Stomach smooth muscle (tissue), 2 donors: ENCODE measurements around the gene ARHGEF10L.
"Not testable (repeated sequence)": the region's sequence is repeated elsewhere in the genome, so short reads cannot be mapped to it uniquely, and the experiment has no call there.

ENCODE experiments used
- H3K27ac ChIP-seq: one replicate; pipeline ENCODE4 v1.7.0; 2013; ENCODE audit warnings: mild to moderate bottlenecking, low read length, inconsistent platforms
- H3K27me3 ChIP-seq, 2 donors: one replicate each; pipeline ENCODE4 v1.7.0; 2013; ENCODE audit warnings: low read length in 2 of 2; ENCODE audit not compliant: insufficient read depth in 2 of 2, control insufficient read depth in 1 of 2
- H3K36me3 ChIP-seq, 2 donors: one replicate each; pipeline ENCODE4 v1.7.0; 2013; ENCODE audit warnings: low read length in 2 of 2; ENCODE audit not compliant: control insufficient read depth in 2 of 2, insufficient read depth in 2 of 2
- H3K4me1 ChIP-seq: one replicate; pipeline ENCODE4 v1.7.0; 2013; ENCODE audit warnings: low read length; ENCODE audit not compliant: control insufficient read depth, insufficient read depth
- H3K4me3 ChIP-seq, 2 donors: one replicate each; pipeline ENCODE4 v1.7.0; 2013; ENCODE audit warnings: low read length in 2 of 2
- H3K9ac ChIP-seq, 2 donors: one replicate each; pipeline ENCODE4 v1.7.0; 2013; ENCODE audit warnings: low read length in 2 of 2, mild to moderate bottlenecking in 1 of 2
- H3K9me3 ChIP-seq, 2 donors: one replicate each; pipeline ENCODE4 v1.7.0; 2013; ENCODE audit warnings: low read length in 2 of 2; ENCODE audit not compliant: control insufficient read depth in 2 of 2
- donor health status: healthy.
- donor health status: Pancreatic carcinoma.

ARHGEF10L gene

DNA sequence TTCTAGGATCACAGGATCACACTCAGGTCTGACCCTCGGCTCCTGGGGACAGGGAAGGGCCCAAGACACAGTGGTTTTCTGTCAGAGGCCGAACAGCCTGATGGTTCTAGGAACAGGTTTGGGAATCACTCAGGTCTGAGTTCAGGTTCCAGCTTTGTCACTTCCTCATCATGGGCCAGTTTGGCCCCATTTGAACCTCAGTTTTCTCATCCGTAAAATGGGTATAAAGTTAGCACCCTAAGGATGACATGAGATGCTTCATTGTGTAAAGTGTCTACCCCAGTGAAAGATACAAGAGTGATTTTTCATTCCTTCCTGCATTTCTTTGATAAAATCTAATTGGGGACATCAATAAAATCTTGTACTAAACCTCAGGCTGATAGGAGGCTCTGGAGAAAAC, 204.4 kb downstream of the ARHGEF10L start:
- H3K27me3 ChIP-seq: peaks cover 10 to 16% of the 10 kb centered on the region in 2 donors
- no peak overlapping the region for H3K4me3 ChIP-seq
- H3K27ac ChIP-seq: no peak overlapping the region

DNA sequence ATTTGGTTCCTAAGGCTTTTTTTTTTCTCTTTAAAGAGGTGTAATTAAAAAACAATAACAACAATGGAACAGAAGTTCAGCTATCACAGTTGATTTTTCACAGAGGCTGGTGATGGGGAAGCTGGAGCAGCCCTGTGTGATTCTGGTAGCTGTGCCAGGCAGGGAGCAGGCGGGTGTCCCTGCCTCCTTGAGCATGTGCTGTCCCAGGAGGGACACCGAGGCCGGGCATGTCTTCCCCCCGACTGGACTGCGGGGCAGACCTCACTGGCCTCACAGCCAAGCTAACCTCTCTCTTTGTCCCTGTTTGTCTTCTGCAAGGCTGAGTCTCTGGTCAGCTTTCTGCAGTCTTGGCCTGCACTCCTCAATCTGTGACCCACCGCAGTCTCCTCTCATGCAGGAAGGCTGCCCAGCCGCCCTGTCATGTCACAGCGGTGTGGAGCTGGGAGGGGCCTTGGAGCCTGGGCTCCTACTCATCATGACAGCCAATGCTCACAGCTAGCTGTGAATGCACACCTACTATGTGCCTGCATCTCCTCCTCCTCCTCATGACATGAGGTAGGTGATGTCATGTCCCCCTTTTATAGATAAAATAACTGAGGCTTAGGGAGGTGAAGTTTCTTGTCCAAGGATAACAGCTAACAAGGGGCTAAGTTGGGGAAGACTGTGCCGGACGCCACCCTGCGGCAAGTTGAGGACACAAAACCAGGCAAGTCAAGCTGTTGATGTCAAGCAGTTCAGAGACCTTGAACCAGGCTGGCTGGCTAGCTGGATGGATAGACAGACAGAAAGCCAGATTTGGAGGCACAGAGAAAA, 205.4 kb downstream of the ARHGEF10L start:
- H3K4me1 ChIP-seq: peaks cover 4% of the 10 kb centered on the region
- H3K36me3 ChIP-seq: no peaks in the 10 kb centered on the region
- H3K27ac ChIP-seq: no peak overlapping the region
- peaks cover 0 to 4% of the 10 kb centered on the region in 2 donors for H3K9me3 ChIP-seq
- no peak overlapping the region for H3K4me3 ChIP-seq
- H3K27me3 ChIP-seq: peaks cover 2 to 13% of the 10 kb centered on the region in 2 donors
- no peak overlapping the region for H3K9ac ChIP-seq

More for the DNA sequence above, 204.4 kb downstream of the ARHGEF10L start:
- no peak overlapping the region for H3K9ac ChIP-seq
- H3K36me3 ChIP-seq: no peaks in the 10 kb centered on the region
- H3K9me3 ChIP-seq: peaks cover 0 to 4% of the 10 kb centered on the region in 2 donors
- peaks cover 4% of the 10 kb centered on the region for H3K4me1 ChIP-seq

DNA sequence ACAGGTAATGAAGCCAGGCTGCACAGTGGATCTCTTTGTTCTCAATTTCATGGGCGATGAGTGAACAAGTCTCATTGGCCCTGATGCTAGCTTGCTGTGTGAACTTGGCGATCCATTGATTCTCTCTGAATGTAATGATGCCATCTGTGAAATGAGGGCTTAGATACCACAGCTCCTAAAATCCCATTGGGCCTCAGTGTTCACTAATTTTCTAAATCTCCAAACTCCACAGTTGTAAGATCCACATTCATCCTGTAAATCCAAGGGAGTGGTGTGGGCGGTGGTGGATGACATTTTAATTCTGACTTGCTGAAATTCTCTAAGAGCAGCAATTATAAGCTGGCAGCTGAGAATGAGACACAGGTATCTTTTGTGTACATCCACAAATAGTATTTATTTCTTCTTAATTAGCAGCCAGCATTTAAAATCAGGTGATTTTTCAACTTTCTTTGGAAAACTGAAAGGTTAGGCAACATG, 206.0 kb downstream of the ARHGEF10L start:
- H3K9me3 ChIP-seq: peaks cover 0 to 4% of the 10 kb centered on the region in 2 donors
- H3K4me1 ChIP-seq: peaks cover 4% of the 10 kb centered on the region
- H3K4me3 ChIP-seq: no peak overlapping the region
- H3K36me3 ChIP-seq: no peaks in the 10 kb centered on the region
- no peak overlapping the region for H3K9ac ChIP-seq
- H3K27ac ChIP-seq: no peak overlapping the region
- H3K27me3 ChIP-seq: peaks cover 0 to 15% of the 10 kb centered on the region in 2 donors

DNA sequence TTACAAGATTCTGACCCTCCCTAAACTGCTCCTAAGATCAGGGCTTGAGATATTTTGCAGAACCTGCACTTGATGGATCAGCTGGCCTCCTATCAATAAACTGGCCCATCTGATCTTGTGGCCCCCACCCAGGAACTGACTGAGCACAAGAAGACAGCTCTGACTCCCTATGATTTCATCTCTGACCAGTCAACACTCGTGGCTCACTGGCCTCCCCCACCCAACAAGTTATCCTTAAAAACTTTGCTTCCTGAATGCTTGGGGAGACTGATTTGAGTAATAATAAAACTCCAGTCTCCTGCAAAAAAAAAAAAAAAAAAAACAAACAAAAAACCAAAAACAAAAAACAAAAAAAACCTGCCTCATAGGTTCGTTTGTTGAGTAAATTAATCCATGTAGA, 206.8 kb downstream of the ARHGEF10L start:
- H3K36me3 ChIP-seq, H3K9ac ChIP-seq, H3K27ac ChIP-seq, H3K27me3 ChIP-seq, H3K4me3 ChIP-seq, H3K9me3 ChIP-seq, H3K4me1 ChIP-seq: not testable (repeated sequence)

DNA sequence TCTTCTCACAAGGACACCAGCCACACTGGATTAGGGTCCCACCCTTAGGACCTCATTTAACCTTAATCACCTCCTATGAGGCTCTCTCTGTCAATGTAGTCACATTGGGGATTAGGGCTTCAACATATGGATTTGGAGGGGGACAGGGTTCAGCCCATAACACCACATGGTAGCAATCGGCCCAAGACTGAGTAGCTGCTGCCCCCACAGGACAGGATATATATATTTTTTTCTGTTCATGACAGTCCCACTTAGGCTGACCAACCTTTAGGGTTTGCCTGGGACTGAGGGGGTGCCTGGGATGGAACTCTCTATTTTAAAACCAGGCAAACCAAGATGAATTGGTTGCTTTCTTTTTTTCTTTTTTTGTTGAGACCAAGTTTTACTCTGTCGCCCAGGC, 207.4 kb downstream of the ARHGEF10L start:
- no peak overlapping the region for H3K4me3 ChIP-seq
- H3K36me3 ChIP-seq: no peaks in the 10 kb centered on the region
- peaks cover 0 to 4% of the 10 kb centered on the region in 2 donors for H3K9me3 ChIP-seq
- H3K9ac ChIP-seq: no peak overlapping the region
- H3K27ac ChIP-seq: no peak overlapping the region
- H3K4me1 ChIP-seq: peaks cover 4% of the 10 kb centered on the region
- peaks cover 0 to 9% of the 10 kb centered on the region in 2 donors for H3K27me3 ChIP-seq
